ENCODE data around the gene TSPAN3.

TSPAN3 gene

GRCh38 chr15:77099741-77100463 lies 29.0 kb upstream of the TSPAN3 start:
- DNase-seq (ENCODE audit: insufficient read length) (no peak), FAIRE-seq (no peak)
- TF ChIP-seq POLR2A (IDR thresholded peaks at IDR 0.05; ENCODE audit: low read depth, low read length) (no peak), POLR2AphosphoS5 (IDR thresholded peaks at IDR 0.05; ENCODE audit: low read depth, low read length) (no peak), TAF1 (IDR thresholded peaks at IDR 0.05; ENCODE audit: borderline replicate concordance, low read depth, low read length) (no peak)

- FAIRE-seq (no peak), DNase-seq (ENCODE audit: insufficient read length) (no peak)
Observed at GRCh38 chr15:77098572-77098971, 27.7 kb upstream of the TSPAN3 start.

GRCh38 chr15:77097921-77098320 lies 27.0 kb upstream of the TSPAN3 start:
- FAIRE-seq (no peak), DNase-seq (ENCODE audit: insufficient read length) (no peak)
- TF ChIP-seq POLR2A (IDR thresholded peaks at IDR 0.05; ENCODE audit: low read depth, low read length) (no peak), POLR2AphosphoS5 (IDR thresholded peaks at IDR 0.05; ENCODE audit: low read depth, low read length) (no peak), TAF1 (IDR thresholded peaks at IDR 0.05; ENCODE audit: borderline replicate concordance, low read depth, low read length) (no peak)

More at GRCh38 chr15:77098572-77098971, 27.7 kb upstream of the TSPAN3 start:
- TF ChIP-seq TAF1 (IDR thresholded peaks at IDR 0.05; ENCODE audit: borderline replicate concordance, low read depth, low read length) = no peak
- no peak for TF ChIP-seq POLR2A (IDR thresholded peaks at IDR 0.05; ENCODE audit: low read depth, low read length)
- TF ChIP-seq POLR2AphosphoS5 (IDR thresholded peaks at IDR 0.05; ENCODE audit: low read depth, low read length) = no peak

GRCh38 chr15:77097248-77097721 lies 26.4 kb upstream of the TSPAN3 start:
- DNase-seq (ENCODE audit: insufficient read length) = no peak
- TF ChIP-seq TAF1 (IDR thresholded peaks at IDR 0.05; ENCODE audit: borderline replicate concordance, low read depth, low read length) = no peak
- TF ChIP-seq POLR2A (IDR thresholded peaks at IDR 0.05; ENCODE audit: low read depth, low read length) = no peak
- no peak for TF ChIP-seq POLR2AphosphoS5 (IDR thresholded peaks at IDR 0.05; ENCODE audit: low read depth, low read length)
- FAIRE-seq = no peak

- no peak for DNase-seq (ENCODE audit: insufficient read length)
- no peak for TF ChIP-seq TAF1 (IDR thresholded peaks at IDR 0.05; ENCODE audit: borderline replicate concordance, low read depth, low read length)
- TF ChIP-seq POLR2A (IDR thresholded peaks at IDR 0.05; ENCODE audit: low read depth, low read length) = no peak
- no peak for TF ChIP-seq POLR2AphosphoS5 (IDR thresholded peaks at IDR 0.05; ENCODE audit: low read depth, low read length)
- FAIRE-seq = no peak
Observed at GRCh38 chr15:77096541-77096940, 25.6 kb upstream of the TSPAN3 start.

GRCh38 chr15:77096138-77096537 lies 25.2 kb upstream of the TSPAN3 start:
- TF ChIP-seq POLR2A (IDR thresholded peaks at IDR 0.05; ENCODE audit: low read depth, low read length) = no peak
- TF ChIP-seq TAF1 (IDR thresholded peaks at IDR 0.05; ENCODE audit: borderline replicate concordance, low read depth, low read length) = no peak
- no peak for TF ChIP-seq POLR2AphosphoS5 (IDR thresholded peaks at IDR 0.05; ENCODE audit: low read depth, low read length)
- DNase-seq (ENCODE audit: insufficient read length) = no peak
- FAIRE-seq = no peak

- DNase-seq (ENCODE audit: insufficient read length) (no peak), FAIRE-seq (no peak)
- TF ChIP-seq POLR2AphosphoS5 (IDR thresholded peaks at IDR 0.05; ENCODE audit: low read depth, low read length) = no peak
- no peak for TF ChIP-seq TAF1 (IDR thresholded peaks at IDR 0.05; ENCODE audit: borderline replicate concordance, low read depth, low read length)
- no peak for TF ChIP-seq POLR2A (IDR thresholded peaks at IDR 0.05; ENCODE audit: low read depth, low read length)
Observed at GRCh38 chr15:77094397-77095030, 23.6 kb upstream of the TSPAN3 start.

GRCh38 chr15:77093436-77093835 lies 22.5 kb upstream of the TSPAN3 start:
- no peak for DNase-seq (ENCODE audit: insufficient read length)
- FAIRE-seq = no peak
- TF ChIP-seq POLR2AphosphoS5 (IDR thresholded peaks at IDR 0.05; ENCODE audit: low read depth, low read length) (no peak), POLR2A (IDR thresholded peaks at IDR 0.05; ENCODE audit: low read depth, low read length) (no peak), TAF1 (IDR thresholded peaks at IDR 0.05; ENCODE audit: borderline replicate concordance, low read depth, low read length) (no peak)

- FAIRE-seq (no peak), DNase-seq (ENCODE audit: insufficient read length) (no peak)
- TF ChIP-seq POLR2AphosphoS5 (IDR thresholded peaks at IDR 0.05; ENCODE audit: low read depth, low read length) = no peak
- TF ChIP-seq TAF1 (IDR thresholded peaks at IDR 0.05; ENCODE audit: borderline replicate concordance, low read depth, low read length) = no peak
- no peak for TF ChIP-seq POLR2A (IDR thresholded peaks at IDR 0.05; ENCODE audit: low read depth, low read length)
Observed at GRCh38 chr15:77091097-77091496, 20.2 kb upstream of the TSPAN3 start.

GRCh38 chr15:77087213-77087612 lies 16.3 kb upstream of the TSPAN3 start:
- FAIRE-seq = no peak
- DNase-seq (ENCODE audit: insufficient read length) = no peak
- TF ChIP-seq POLR2AphosphoS5 (IDR thresholded peaks at IDR 0.05; ENCODE audit: low read depth, low read length) = no peak
- TF ChIP-seq POLR2A (IDR thresholded peaks at IDR 0.05; ENCODE audit: low read depth, low read length) = no peak
- no peak for TF ChIP-seq TAF1 (IDR thresholded peaks at IDR 0.05; ENCODE audit: borderline replicate concordance, low read depth, low read length)

GRCh38 chr15:77085297-77085696 lies 14.4 kb upstream of the TSPAN3 start:
- TF ChIP-seq POLR2AphosphoS5 (IDR thresholded peaks at IDR 0.05; ENCODE audit: low read depth, low read length) = no peak
- TF ChIP-seq POLR2A (IDR thresholded peaks at IDR 0.05; ENCODE audit: low read depth, low read length) = no peak
- no peak for TF ChIP-seq TAF1 (IDR thresholded peaks at IDR 0.05; ENCODE audit: borderline replicate concordance, low read depth, low read length)
- FAIRE-seq = peak; percentile 9
- DNase-seq (ENCODE audit: insufficient read length) = no peak

GRCh38 chr15:77084436-77084835 lies 13.5 kb upstream of the TSPAN3 start:
- DNase-seq (ENCODE audit: insufficient read length) = no peak
- FAIRE-seq = no peak
- no peak for TF ChIP-seq POLR2A (IDR thresholded peaks at IDR 0.05; ENCODE audit: low read depth, low read length)
- no peak for TF ChIP-seq TAF1 (IDR thresholded peaks at IDR 0.05; ENCODE audit: borderline replicate concordance, low read depth, low read length)

Data from GM12892 (cell line).